Hippocampal formation (tissue), 2 donors: ENCODE data around the gene SLC22A1.
"Not testable (repeated sequence)": the region's sequence is repeated elsewhere in the genome, so short reads cannot be mapped to it uniquely, and the experiment has no call there.

Experiments used
- DNase-seq, 2 donors: peaks; one replicate each; lab custom pipeline; 2025; lab: John Stamatoyannopoulos, UW

SLC22A1 gene

DNA sequence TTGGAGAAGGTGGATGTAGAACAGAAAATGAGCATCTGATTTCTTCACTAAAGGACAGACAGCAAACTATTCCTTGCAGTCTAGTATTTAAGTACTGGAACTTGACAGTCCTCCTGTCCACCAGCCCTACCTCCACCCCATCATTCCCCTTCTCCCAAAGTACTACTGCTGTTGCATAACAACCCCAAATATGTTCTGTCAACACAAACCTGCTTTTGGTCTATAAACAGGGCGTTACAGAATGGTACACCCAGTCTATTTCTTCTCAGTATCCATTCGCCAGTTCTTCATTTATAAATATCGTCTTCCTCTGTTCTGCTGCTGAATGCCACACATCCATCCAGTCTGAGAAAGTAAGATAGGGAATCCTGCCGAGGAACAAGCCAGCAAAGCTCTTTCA, 27.7 kb upstream of the SLC22A1 start:
- DNase-seq, result no peak

DNA sequence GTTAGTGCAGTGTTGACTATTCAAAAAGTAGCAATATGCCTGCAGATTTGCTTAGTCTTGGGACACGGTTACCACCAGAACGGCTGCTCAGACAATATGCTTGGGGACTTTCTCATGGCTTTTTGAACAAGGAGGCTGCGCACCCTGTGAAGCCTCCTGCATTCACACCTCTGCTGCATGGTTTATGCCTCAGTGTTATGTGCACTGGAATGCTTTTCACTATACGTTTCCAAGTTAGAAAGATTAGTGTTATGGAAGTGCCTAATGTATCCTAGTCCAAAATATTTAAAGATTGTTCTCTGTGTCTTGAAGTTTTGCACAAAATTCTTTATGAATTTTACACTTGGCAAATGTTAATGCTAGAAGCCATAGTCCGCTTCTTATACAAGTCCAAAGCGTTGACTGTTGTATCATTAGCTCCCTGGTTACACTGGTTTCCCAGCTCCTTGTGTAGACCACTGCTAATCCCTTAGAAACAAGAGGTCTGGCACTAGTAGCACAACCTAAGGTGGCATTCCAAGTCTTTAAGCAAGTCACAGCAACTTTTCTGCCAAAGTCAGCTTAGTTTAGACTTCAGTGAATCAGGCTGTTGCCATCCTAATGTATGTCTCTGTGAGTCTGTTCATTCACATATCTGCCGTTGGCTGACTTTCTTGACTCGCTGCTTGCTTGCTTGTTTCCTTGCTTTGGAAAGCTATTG, 26.3 kb upstream of the SLC22A1 start:
- DNase-seq, result no peak

DNA sequence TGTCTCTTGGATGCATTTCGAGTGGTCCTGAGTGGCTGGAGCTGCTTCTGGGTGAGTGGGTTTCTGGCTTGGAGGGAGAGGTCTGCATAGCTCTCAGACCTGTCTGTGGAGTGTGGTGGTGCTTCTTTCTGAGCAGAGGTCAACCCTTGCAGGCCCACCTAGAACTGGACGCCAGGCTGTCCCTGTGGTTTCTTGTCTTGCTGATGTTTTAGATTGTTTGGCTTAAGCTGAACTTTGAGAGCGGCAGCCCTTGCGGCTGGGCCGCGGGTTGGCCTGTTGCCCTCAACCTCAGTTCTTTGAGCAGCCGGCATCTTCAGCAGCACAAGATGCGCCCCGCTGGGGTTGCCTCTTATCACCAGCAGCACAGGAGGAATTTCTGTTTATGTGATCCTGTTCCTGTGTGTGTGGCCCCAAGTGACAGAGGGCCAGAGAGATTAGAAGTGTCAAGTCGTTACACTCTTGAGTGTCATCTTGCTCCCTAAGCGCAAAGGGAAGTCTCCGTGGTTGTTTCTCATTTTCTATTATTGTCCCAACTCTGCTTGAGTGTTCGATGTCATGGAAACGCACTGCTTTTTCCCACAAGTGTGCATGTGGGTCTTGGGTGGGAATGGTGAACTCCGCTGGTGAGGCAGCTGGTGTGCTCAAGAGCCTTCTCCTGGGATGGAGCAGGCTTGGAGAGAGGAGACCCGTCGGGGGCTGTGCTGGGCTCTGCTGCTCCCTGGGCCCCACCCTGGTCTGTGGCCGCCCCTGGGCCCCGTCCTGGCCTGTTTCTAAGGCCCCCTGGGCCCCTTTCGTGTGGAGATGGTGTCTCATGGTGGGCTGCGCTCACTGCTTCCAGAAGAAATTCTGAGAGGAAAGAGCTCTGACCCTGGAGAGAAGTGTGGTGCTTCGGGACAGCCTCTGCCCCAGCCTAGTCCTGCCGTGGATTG, 20.1 kb upstream of the SLC22A1 start:
- no peak for DNase-seq

DNA sequence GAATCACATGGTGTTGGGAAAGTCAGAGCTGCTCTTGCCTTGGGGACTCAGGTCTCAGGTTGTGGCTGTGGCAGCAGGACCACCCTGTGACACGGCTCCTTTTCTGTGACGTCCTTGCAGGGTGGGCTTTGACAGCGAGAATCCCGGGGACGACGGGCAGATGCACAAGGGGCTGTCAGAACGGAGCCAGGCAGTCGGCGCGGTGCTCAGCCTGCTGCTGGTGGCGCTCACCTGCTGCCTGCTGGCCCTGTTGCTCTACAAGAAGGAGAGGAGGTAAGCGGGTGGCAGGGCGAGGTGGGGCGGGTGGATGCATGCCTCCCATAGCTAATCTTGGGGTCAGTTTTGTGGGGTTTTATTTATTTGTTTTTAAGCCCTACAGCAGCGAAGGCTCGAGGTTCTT, 19.2 kb upstream of the SLC22A1 start:
- no peak for DNase-seq

DNA sequence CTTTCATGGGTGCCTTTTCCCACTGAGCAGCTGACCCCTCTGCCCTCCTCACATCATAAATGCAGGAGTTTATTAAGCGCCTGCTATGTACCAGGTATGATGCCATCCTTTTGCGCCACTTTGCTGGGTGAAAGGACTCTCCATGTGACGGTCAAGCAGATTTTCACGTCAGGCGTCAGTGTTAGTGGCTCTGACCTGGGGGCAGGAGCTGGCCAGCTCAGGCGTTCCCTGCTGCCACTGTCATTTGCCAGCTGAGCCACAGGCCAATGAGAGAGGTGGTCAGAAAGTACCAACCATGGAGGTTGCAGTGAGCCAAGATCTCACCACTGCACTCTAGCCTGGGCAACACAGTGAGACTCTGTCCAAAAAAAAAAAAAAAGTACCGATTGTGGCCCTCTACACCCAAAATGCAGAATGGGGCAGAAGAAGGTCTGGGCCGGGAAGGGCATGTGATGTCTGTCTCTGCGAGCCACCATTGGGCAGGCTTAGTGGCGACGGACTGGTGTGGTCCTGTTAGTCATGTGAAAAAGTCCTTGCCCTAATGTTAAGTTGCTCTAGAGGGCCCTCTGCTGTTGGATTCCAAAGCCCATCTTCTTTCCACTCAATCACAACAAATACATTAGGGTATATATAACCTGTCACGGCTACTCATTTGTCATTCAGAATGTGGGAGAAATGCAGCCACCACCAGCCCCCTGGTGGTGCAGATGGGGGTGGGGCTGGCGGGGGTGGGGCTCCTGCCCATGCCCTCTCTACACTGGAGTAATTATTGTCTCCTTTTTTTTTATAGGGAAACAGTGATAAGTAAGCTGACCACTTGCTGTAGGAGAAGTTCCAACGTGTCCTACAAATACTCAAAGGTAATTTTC, 18.4 kb upstream of the SLC22A1 start:
- no peak for DNase-seq

DNA sequence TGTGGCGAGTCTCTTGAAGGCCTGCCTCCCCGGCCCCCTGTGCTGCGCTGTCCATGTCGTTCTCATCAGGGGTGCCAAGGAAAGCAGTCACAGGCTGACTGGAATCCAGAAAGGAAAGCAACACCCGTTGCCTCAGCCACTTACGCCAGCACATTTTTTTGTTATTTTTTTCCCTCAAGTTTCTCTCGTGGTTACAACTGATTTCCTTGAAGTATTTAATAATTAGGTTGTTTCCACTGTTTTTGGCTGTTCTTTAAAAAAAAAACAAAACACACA, 17.9 kb upstream of the SLC22A1 start:
- no peak for DNase-seq

DNA sequence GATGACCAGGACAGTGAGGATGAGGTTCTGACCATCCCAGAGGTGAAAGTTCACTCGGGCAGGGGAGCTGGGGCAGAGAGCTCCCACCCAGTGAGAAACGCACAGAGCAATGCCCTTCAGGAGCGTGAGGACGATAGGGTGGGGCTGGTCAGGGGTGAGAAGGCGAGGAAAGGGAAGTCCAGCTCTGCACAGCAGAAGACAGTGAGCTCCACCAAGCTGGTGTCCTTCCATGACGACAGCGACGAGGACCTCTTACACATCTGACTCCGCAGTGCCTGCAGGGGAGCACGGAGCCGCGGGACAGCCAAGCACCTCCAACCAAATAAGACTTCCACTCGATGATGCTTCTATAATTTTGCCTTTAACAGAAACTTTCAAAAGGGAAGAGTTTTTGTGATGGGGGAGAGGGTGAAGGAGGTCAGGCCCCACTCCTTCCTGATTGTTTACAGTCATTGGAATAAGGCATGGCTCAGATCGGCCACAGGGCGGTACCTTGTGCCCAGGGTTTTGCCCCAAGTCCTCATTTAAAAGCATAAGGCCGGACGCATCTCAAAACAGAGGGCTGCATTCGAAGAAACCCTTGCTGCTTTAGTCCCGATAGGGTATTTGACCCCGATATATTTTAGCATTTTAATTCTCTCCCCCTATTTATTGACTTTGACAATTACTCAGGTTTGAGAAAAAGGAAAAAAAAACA, 16.6 kb upstream of the SLC22A1 start:
- no peak for DNase-seq

DNA sequence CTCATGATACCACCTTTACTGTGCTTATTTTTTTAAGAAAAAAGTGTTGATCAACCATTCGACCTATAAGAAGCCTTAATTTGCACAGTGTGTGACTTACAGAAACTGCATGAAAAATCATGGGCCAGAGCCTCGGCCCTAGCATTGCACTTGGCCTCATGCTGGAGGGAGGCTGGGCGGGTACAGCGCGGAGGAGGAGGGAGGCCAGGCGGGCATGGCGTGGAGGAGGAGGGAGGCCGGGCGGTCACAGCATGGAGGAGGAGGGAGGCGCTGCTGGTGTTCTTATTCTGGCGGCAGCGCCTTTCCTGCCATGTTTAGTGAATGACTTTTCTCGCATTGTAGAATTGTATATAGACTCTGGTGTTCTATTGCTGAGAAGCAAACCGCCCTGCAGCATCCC, 15.6 kb upstream of the SLC22A1 start:
- no peak for DNase-seq

DNA sequence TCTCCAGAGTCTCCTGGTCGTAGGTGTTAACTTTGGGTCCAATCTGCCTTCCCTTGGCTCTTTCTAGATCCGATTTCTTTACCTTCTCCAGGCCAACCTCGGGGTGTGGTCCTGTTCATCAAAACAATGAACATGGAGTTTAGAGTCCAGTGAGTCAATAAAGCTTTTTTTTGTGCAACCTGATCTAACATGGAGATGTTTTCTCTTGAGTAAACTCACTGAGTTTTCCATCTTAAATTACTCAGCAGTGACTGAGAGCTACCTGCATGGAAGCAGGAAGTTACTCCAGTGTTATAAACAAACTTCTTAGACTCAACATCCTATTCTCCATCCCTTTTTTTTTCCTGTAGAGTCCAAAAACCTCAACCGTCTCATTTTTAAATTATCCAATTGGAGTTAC, 14.9 kb upstream of the SLC22A1 start:
- no peak for DNase-seq

DNA sequence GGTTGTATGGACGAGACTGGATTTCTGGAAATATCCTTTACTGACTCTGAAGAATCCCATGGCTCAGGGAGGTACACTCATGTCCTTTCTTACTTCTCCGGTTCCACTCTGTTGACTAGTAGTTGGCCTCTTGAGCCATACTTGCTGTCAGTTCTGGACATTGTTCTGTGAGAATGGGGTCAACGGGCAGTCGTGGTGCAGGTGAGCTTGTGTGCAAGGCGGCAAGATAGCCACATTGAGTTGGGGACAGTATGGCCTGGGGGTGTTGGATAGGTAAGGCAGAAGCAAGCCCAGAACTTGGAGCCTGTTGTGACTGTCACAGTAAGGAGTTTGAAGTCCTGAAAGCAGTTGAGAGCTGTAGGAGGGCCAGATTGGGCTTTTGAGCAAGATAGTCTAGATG, 13.5 kb upstream of the SLC22A1 start:
- DNase-seq, result no peak

DNA sequence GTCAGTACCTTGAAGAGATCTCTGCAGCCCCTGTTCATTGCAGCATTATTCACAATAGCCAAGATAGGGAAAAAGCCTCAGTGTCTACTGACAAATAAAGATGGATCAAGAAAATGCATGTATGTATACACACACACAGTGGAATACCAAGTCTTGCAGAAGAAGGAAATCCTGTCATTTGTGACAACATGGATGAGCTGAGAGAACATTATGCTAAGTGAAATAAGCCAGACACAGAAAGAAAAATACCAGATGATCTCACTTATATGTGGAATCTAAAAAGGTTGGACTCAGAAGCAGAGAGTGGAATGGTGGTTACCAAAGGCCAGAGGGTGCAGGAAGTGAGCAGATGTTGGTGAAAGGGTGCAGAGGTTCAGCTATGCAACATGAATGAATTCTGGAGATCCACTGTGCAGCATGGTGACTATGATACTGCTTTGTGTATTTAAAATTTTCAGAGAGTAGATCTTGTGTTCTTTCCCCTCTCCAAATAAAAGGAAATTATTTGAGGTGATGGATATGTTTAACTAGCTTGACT, 11.0 kb upstream of the SLC22A1 start:
- no peak for DNase-seq

DNA sequence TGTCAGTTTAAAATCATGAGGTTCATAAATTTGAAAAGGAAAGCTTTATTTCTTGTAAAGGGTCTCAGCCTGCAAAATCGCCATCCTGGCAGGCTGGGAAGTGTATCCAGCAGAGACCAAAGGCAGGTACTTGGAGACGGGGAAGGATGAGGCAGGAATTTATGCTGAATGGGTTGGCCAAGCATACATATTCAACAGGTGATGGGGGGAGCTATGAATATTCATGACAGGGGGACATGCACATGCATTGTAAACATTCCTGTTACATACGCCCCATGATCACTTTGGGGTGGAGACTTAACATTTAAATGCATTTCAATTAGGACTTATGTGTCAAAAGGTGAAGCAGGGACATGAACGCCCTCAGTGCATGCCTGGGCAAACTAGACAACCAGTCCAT, 9.8 kb upstream of the SLC22A1 start:
- DNase-seq, result no peak

DNA sequence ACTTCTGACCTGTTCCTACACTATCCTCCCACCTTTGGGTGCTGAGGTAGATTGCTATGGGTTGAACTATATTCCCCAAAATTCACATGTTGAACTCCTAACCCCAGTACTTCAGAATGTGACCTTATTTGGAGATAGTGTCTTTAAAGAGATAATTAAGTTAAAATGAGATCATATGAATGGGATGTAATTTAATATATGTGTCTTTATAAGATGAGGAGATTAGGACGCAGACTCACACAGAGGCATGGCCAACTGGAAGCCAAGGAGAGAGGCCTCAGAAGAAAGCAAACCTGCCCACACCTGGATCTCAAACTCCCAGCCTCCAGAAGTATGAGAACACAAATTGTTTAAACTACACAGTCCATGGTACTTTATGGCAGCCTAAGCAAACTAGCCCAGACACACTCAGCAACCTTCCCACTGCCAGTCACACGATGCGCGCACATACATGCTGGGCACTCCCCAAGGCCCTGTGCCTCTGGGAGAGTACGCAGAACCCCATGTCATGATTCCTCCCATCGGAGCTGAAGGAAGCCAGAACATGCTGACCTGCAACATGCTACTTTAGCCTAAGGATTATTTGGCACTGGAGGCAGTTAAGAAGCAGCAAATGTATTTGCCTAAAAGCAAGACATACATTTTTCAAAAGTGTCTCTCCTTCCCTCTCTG, 8.9 kb upstream of the SLC22A1 start:
- DNase-seq, result no peak

DNA sequence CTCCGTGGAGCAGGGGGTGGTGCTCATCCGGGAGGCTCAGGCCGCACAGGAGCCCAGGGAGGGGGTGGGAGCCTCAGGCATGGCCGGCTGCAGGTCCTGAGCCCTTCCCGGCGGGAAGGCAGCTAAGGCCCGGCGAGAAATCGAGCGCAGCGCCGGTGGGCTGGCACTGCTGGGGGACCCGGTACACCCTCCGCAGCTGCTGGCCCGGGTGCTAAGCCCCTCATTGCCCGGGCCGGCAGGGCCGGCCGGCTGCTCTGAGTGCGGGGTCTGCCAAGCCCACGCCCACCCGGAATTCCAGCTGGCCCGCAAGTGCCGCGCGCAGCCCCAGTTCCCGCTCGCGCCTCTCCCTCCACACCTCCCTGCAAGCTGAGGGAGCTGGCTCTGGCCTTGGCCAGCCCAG, 7.1 kb upstream of the SLC22A1 start:
- DNase-seq, result not testable (repeated sequence)

DNA sequence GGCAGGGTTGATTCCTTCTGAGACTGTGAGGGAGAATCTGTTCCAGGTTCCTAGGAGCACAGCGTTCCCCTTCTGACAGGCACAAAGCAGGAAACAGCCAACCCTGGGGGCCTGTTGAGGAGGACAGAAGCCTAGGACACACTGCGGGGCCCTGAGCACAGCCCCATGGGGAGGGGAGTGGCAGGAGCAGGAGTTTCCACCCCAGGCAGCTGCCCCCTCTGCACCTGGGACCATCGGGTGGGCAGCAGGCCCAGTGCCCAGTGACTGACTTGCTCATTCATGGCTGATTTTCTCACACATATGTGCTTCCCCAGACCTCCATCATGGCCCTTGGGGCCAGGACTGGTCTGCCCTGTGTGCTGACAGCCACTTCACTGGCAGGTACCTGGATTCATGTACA, 6.2 kb upstream of the SLC22A1 start:
- DNase-seq, result no peak

DNA sequence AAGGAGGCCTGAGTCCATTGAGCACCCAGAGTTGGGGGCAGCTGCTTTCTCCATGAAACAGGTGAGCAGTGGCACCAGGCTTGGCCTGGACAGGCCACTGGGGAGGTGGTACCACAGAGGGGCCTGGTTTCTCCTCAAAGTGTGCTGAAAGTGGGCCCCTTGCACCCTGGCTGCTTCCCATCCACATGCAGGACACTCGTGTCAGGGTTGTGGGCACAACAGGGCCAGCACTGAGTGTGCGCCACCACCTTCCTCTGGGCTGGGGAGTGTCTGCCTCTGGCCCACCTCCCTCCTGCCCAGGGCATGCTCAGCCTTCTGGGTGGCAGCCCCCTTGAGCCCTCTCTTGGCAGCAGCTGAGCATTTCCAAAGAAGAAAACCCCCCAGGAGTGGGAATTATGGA, 5.2 kb upstream of the SLC22A1 start:
- DNase-seq, result no peak

DNA sequence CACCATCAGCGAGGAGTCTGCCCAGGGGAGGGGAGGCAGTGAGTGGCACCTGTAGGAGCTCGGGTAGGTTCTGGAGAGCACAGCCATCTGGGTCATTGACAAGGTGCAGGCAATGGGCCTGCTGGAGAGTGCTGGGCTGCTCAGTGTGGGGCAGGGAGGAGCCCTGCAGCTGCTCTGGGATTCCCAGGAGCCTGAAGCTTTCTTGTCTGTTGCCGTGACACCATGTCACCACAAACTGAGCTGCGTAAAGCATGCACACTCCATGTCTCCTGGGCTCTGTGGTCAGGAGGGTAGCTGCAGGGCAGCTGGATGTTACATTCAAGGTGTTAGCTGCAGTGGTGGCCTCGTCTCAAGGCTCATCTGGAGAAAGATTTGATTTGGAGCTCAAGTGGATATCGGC, 4.5 kb upstream of the SLC22A1 start:
- no peak for DNase-seq

DNA sequence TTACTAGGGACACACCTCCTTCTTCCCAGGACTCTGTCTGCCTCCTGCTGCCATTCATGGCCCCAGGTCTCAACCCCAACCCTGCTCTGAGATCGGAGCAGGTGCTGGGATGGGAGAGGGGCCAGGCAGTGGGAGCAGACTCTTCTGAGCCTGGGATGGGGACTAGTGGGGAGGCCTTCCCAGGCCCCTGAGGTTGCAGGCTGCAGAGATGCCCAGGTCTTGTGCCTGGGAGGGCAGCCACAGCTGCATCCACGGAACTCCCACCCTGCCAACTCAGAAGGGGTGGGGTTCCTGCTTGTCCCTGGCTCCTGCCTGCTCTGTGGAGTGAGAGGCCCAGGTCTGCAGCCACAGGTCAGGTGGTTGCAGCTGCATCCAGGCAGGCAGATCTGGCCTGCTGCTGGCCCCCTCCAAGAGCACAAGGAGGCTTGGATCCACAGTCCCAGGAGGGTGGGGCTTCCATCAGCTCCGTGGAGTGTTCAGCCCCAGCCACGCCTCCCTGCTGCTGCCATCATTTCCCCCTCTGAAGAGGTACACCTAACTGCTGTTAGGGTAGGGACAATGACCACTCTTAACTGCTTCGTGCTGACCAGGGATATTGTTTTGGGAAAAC, 2.9 kb upstream of the SLC22A1 start:
- no peak for DNase-seq

DNA sequence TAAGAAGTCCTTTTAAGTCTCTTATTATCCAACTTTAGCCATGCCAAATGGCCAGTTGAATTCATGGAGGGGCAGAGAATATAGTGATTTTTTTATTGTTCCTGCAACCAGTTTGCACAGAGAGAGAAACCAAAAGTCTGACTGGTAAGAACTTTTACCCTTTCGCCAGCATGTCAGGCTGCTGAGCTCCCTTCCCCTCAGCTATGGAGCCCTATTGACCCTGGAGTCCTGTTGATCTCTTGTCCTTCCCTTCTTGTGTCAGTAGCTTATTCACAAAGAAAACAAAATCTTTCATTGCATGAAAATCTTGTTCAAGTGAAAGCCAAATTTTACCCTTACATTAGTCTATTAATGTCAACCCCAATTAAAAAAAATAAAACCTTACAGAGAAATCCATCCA, 1.5 kb upstream of the SLC22A1 start:
- no peak for DNase-seq

DNA sequence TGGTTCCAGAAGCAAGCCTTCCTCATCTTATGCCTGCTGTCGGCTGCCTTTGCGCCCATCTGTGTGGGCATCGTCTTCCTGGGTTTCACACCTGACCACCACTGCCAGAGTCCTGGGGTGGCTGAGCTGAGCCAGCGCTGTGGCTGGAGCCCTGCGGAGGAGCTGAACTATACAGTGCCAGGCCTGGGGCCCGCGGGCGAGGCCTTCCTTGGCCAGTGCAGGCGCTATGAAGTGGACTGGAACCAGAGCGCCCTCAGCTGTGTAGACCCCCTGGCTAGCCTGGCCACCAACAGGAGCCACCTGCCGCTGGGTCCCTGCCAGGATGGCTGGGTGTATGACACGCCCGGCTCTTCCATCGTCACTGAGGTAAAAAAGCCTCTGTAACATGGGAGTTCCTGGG, 366 bp downstream of the SLC22A1 start:
- no peak for DNase-seq

DNA sequence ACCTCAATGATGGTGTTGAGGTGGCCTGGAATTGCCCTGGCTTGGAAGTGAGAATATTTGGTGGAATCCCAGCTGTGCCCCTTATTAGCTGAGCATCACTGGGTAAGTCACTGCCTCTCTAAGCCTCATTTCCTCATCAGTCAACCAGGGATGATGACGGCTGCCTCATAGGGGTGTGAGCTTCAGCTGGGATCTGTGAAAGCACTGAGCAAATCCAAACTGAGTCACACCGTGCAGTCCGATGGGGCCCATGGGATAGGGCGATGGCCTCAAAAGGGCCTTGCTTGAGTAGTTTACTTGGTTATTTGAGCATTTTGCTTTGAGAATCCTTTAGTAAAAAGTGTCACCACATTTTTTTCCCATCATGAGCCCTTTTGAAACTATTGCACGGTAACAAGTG, 1.1 kb downstream of the SLC22A1 start:
- no peak for DNase-seq
